DMS114 treated with DMSO at 0.1 percent for 48 hours (cell line): ENCODE data around the gene CACNB2.

Experiments
- DNase-seq: peaks from one replicate; lab custom pipeline; 2025; ENCODE audit not compliant: unreplicated experiment; lab: John Stamatoyannopoulos, UW

The CACNB2 gene

DNA sequence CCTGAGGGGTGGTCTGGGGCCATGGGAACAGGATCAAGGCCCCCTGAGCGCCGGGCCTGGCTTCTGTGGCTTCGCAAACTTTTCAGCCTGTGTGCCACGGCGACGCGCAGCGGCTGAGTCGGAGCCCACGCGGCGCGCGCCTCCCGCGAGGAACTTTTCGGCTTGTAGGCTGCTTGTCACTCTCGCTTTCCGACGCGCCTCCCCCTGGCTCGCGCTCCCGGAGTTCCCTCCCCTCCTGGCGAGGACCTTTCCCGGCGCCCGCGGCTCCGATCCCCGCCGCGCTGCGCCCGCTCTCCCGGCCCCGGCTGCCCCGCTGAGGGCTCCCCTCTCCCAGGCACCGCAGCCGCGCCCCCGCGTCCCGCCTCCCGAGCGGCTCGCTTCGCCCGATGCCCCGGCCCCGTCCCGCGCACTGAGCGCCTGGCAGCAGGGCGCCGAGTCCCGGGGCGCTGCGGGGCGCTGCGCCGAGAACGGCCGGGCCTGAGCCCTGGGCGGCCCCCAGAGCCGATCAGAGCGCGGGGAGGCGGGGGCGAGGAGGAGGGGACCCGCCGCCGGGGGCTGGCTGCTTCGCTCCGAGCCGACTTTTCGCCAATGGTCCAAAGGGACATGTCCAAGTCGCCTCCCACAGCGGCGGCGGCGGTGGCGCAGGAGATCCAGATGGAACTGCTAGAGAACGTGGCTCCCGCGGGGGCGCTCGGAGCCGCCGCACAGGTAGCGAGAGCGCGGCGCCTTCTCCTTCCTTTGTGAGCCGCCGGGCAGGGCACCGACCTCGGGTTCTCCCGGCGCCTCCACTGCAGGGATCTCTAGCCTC, at the start of gene CACNB2:
Gene CACNB2 (plus strand): TSS at position 276 of the 808 bp plus-strand sequence.
- DNase-seq = no peak

DNA sequence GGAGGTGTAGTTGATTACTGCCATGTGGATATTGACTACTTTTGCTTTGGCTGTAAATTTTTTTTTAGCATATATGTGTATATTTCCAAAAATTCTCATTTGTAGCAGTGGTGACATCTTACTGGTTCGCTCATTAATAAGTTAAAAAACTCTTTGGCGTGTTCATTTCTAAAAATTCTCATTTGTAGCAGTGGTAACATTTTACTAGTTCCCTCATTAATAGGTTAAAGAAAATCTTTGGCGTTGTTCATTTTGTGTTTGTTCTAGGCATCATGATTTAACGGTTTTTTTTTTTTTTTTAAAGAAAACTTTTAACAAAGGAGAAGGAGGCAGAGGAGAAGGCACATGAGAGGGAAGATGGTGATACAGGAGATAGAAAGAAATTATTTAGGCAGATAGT, 45.9 kb upstream of the CACNB2 start:
- no peak for DNase-seq

DNA sequence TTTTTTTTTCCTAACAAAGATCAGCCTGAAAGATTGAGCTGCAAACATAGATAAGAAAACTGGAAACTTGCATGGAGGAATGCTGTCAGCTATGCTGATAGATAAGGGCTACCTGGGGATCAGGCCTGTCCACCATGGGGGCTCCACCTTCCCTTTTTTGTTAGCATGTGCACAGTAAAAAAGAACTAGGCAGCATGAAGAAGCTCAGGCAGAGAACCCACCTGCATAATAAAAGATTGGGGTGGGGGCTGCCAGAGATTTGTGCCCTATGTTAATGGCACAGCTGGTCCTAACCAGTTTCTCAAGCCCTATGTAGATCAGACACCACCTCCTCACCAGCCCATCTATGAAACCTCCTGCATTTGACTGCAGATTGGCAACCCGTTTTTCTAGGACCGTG, 45.4 kb upstream of the CACNB2 start:
- DNase-seq = no peak

DNA sequence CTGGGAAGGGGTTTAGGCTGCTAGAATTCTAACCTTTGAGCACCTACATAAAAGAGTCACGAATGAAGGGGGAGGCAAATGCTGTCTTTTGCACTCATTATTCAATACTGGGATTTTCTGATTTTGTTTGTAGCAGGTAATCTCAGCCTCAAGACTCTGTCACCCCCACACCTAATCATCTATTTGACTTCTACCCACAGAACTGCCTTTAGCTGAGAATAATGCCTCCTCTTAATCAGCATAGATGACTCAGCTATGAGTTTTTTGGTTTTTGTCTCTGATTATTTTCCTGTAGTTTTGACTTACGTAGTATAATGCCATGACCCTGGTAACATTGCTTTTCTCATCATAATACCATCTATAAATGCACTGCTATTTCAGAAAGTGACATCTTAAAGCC, 42.7 kb upstream of the CACNB2 start:
- DNase-seq = no peak

DNA sequence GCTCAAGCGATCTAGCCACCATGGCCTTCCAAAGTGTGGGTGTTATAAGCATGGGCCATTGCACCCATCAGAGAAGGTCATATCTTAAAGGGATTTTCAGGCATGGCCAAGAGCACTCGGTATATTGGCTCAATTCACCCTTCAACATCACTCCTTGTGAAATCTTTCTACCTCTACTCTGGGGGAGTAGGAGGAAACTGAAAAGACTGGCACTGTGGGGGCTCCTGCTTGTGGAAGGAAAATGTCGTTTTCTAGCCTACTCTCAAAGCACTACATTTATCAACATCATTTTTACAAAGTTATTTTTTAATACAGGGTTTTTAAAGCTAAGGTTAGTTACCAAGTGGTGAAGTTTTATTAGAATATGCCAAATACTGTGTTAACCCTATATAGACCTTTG, 42.0 kb upstream of the CACNB2 start:
- DNase-seq = no peak

DNA sequence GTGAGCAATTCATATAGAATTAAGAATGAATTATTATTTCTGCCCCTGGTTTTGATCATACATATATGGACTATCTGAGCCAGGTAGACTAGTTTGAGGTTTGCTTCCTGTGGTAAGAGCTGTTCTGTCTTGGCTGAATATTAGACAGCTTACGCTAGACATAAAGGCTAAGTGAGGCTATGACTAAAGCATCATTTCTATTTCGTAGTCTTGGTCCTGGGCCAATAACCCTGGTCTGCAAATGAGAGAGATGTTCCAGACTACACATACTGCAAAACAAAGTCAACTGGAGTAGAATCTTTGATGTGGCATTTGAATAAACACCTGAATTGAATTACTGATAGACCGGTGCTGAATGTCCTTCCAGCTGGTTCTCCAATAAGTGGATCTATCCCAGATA, 40.8 kb upstream of the CACNB2 start:
- DNase-seq = no peak

DNA sequence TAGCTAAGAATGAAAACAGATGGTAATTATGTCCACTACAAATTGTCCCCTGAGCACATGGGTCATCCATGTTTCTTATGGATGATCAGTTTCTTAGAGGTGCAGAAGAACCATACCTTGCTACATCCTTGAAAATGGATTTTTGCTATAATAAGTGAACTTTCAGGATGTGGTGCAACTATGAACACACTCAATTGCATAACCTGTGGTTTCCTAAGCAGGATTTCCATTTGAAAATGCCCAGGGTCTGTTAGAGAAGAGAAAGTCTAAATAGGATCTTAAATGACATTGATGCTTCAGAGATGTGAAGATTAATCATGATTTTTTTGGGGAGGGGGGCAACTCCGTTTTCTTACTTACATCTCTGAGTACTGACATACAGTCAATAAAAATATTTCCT, 39.6 kb upstream of the CACNB2 start:
- DNase-seq = no peak

DNA sequence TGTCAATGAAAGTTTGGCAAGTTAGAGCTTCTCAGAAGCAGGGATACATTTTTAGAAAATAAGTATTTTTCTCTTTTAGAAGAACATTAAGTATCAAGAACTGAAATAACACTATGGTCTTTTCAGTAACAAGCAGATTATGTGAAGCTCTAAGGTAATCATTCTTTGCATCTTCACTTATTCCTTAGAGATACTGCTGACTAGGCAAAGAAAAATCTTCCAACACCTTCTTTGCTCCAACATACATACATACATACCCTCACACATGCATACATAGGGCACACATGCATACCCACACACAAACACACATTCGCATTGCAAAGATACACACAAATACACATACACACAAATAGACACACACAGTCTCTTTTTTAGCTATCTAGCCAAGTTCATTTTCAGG, 37.8 kb upstream of the CACNB2 start:
- no peak for DNase-seq

DNA sequence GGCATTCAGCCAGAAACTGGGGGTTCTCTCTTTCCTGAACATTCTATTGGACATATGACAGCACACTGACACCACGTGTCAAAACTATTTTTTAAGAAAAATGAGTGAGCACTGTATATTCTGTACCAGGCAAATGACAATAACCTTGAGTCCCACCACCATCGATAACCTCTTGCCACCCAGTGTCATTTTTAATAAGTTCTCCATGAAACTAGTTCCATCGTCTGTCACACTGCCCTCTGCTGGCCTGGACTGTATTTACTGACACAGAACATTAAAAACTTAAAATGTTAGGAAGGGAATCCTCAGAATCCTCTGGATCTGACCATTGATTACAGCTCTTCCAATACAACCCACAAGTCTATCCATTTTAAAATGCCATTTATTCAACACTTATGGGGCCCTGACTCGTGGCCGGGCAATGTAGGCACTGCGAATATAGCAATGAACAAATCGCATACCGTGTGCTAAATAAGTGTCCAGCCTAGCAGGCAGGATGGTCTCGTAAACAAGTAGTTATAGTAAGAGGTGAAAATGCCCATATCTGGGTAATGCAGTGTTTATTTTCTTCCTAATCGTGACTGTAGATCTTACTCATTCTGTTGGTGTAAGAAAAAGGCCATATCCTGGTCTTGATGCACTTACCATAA, 35.9 kb upstream of the CACNB2 start:
- DNase-seq = peak; percentile 37

DNA sequence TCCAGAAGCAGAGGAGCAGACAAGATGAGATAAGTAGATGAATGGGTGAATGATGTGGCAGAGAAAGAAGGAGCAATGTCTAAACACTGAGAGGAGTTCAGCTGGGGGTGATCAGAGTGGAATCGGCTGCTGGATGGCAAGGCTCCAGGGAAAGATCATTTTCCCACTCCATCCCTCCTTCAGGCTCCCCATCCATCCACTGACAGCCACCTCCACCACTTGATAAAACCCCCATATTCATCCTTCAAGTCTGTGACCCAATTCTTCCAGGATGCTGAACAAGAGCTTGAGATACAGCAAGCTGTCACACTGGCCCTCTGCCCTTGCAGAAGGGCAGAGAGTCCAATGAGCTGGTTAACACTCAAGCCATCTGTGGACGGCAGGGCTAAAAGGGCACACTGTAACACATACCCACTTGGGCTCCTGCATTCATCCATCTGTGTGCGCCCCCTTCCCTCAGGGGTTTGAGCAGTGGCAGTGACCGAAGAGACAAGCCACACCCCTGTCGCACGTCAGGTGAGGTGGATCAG, 30.8 kb upstream of the CACNB2 start:
- no peak for DNase-seq

DNA sequence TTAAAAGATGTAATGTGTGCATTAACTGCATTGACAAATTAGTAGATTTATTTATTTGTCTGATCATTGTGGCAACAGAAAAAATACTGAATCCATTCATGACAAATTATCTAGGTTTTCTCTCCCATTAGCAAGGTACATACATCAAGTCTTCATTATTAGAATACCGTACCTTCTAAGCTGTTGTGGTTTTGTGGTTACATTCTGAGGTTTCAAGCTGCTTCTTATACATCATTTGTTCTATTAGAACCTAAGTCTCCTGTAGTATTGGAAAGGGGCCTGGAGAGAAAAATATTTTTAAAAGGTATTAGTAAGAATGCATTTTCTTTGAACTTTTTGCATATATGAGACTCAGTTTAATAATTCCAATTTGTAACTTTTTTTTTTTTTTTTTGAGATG, 26.3 kb upstream of the CACNB2 start:
- no peak for DNase-seq

DNA sequence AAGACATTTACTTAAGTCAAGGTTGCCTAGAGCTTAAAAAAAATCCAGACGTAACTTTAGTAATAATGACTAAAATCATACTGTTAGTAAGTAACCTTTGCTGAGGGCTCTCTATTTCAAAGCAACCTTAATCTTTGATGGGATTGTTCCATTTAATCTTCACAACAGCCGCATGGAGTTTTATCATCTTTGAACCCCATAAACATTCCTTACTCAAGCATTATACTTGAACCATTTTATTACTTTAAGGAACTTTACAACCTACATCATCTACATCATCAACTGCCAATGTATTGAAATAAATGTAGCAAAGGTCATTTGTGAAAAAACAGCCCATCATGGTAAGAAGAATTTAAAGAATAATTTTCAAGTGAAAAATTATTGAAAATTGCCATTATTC, 22.9 kb upstream of the CACNB2 start:
- DNase-seq = no peak

DNA sequence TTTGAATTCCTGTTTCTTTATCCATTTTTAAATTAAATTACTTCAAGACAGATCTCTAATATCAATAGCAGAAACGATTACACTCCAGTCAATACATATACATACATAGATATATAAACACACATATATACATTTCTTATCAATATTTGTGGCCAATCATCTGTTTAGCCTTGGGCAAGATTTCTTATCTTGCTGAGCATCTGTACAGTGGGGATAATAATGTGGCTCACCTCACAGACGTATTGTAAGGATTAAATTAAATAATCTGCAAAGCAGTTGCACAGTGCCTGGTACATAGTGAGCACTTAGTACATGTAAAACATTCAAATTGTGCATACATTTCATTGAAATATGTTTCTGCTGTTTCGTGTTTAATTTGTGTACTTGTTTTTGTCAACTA, 17.5 kb upstream of the CACNB2 start:
- no peak for DNase-seq

DNA sequence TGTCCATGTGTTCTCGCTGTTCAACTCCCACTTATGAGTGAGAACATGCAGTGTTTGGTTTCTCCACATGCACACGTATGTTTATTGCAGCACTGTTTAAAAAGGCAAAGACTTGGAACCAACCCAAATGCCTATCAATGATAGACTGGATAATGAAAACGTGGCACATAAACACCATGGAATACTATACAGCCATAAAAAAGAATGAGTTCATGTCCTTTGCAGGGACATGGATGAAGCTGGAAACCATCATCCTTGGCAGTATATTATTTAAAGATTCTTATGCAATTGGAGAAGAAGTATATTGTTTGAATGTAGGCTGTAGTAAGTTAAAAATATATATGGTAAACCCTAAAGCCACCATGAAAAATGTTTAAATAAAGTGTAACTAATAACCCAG, 7.2 kb upstream of the CACNB2 start:
- DNase-seq = no peak

DNA sequence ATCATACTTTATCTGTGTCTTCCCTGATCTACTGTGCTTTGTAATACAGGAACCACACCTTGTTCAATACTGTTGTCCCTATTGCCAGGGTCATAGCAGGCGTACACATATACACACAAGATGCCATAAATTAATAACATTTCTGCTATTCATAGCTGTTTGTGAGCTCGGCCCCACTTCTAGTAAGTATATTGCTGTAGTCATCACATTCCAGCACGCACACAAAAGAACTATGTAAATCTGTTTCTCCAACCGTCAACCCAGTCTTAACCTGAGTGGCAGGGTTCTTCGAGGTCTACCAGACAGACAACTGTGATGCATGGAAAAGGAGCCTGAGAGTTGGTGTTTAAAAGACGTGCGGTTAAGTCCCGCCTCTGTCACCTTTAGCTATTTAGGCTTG, 5.7 kb upstream of the CACNB2 start:
- no peak for DNase-seq

DNA sequence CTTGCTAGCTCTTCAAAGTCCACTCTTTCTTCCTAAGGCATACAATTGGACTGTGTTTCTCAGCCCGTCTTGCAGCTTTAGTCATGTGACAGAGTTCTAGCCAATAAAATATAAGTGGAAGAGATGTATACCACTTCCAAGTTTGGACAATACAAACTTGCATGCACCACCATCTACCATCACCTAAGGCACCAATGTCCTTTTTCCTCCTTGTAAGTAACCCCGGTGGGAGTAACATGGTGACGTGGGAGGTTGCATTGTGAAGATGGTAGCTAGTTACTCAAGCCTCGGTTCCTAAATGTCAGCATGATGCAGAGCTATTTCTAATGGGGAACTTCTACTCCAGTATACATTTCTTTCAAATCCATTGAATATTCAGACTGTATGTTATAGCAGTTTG, 5.3 kb upstream of the CACNB2 start:
- no peak for DNase-seq

DNA sequence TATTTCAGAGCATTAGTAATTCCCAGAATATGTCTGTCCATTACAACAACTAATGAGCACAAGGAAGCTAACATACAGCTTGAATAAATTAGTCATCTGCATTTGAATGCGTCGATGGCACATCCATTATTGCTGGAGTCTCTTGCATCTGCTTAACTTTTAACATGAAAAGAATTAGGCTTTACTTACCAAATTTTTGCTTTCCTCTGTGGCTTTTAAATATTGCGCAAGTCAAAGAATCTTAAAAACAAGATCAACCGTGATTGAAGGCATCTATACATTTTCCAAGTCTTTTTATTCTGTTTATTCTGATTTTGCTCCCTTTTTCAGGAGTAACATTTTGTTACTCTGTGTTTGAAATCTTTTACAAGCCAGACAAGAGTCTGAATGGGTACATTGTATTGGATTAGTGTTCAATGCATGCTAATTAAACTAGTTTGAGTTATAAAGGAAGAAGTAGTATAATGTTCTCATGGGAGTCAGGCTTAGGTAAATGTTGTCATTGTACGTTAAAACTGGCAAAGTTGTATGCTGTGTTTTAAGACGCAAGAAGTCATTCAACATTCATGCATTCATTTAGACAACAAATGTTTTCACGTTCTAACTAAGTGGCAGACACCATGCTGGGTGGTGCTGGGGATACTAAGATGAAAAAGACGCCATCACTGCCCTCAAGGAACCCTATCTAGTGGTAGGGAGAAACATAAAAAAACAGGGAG, 4.0 kb upstream of the CACNB2 start:
- DNase-seq = no peak

DNA sequence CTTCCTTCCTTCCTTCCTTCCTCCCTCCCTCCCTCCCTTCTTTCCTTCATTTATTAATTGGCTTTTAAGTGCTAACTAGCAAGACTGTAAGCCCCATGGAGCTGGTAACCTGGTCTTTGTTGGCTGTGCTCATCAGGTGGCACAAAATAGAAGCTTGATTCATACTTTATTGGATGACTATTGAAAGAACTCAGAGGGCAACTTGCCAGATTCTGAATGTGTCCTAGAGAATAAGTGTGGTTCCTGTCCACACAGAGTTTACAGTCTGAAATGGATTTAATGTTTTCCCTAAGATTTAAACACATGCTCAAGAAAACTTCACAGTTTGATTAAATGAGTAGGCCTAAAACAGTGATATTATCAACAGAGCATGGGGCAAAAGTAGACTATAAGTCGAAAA, 3.1 kb upstream of the CACNB2 start:
- no peak for DNase-seq

DNA sequence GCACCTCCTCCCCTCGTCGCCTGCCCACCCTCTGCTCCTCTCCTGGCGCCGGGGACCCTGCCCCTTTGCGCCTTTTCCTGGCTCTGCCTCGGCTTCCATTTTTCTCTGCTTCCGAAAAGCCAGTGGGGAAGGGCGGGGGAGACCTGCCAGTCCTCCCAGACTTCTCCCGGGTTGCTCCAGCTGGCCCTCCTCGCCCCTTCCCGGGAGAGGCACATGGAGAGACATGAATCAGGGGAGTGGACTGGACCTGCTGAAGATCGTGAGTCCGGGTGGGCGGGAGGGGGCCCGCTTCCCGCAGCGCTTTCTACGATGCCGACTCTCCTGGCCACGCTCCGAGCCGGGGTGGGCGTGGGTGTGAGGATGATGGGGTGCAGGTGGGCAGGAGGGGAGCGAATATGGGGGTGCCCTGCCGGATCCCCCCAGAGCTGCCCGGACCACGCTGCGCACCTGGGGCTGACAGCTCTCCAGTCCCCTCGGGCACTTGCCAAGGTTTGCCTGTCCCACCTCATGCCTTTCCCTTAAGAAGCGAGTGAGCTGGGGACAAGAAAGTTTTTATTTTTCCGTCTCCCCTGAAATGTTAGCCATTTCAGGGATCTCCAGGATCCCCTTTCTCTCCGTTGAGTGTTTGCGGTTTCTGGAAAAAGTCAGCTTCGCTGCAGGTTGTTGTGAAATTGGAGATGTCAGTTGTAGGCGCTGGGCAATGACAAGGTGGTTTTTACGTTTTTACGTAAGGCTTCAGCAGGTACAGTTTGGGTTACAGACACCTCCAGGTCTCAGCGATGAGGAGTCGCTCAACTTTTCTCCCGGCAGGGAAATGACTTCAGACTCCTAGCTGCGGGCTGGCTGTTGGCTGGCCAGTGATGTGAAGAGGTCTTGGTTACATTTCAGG, 977 bp downstream of the CACNB2 start:
- DNase-seq = no peak

DNA sequence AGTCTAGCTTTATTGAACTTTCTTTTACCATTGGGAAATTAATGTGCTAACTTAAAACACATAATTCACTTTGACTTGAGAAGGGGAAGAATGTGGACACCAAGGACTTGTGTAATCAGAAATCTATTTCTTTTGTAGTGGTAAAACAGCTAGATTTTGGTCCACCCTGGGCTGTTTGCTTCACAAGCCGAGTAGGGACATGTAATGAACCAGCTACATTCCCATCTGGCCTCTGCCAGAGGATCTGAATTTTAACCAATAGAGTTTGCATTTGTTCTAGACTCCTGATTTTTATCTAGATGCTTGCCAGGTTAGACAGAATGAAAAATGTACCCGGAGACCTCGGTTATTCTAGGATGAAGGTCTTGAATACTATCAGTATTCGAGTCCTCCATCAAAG, 1.9 kb downstream of the CACNB2 start:
- DNase-seq = no peak

DNA sequence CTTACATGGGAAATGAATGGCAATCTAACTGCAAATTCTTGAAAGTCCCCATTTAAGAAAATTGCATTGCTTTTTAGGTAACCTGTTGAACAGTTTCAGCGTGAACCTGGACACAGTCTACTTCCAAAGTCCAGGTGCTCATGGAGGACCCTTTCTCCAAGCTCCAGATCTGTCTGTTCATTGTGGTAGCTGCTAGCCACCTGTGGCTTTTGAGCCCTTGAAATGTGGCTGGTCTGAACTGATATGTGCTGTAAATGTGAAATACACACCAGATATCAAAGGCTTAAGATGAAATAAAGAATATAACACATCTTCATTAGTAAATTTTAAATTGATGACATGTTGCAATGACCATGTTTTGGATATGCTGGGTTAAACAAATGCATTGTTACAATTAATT, 4.2 kb downstream of the CACNB2 start:
- DNase-seq = no peak
